Measurements from ENCODE around the gene GRM4.

The GRM4 gene

GRCh38 chr6:34125939-34126338 is 19.9 kb downstream of the GRM4 start:
- H3K9ac ChIP-seq (ENCODE audit: low read length): no peak overlapping the region
- H3K27ac ChIP-seq (ENCODE audit: low read length): no peak overlapping the region
- no peaks in the 10 kb centered on the region for H3K9me3 ChIP-seq (replicated peaks; ENCODE audit: insufficient read depth, low read length)
- H3K4me2 ChIP-seq (ENCODE audit: low read depth, low read length): no peak overlapping the region
- H3K4me1 ChIP-seq (ENCODE audit: low read length): no peaks in the 10 kb centered on the region
- H3K27me3 ChIP-seq (replicated peaks; ENCODE audit: insufficient read depth, low read length): peaks cover 77% of the 10 kb centered on the region
- DNase-seq: no peak
- no peak overlapping the region for H3K4me3 ChIP-seq (ENCODE audit: low read length)
- no peaks in the 10 kb centered on the region for H3F3A ChIP-seq (ENCODE audit: insufficient read depth, low read length)
- H3K9me2 ChIP-seq (replicated peaks; ENCODE audit: insufficient read depth, low read length): no peaks in the 10 kb centered on the region
- H4K20me1 ChIP-seq (ENCODE audit: insufficient read depth, low read length): no peaks in the 10 kb centered on the region
- no peaks in the 10 kb centered on the region for H3K79me2 ChIP-seq (ENCODE audit: low read length)
- no peak overlapping the region for H2AFZ ChIP-seq (ENCODE audit: low read length)
- TF ChIP-seq EZH2 (optimal IDR thresholded peaks at IDR 0.05; ENCODE audit: low read depth, low read length) (no peak), EZH2phosphoT487 (IDR thresholded peaks at IDR 0.05; ENCODE audit: low read length) (no peak)
- TF ChIP-seq, protein P1, sequence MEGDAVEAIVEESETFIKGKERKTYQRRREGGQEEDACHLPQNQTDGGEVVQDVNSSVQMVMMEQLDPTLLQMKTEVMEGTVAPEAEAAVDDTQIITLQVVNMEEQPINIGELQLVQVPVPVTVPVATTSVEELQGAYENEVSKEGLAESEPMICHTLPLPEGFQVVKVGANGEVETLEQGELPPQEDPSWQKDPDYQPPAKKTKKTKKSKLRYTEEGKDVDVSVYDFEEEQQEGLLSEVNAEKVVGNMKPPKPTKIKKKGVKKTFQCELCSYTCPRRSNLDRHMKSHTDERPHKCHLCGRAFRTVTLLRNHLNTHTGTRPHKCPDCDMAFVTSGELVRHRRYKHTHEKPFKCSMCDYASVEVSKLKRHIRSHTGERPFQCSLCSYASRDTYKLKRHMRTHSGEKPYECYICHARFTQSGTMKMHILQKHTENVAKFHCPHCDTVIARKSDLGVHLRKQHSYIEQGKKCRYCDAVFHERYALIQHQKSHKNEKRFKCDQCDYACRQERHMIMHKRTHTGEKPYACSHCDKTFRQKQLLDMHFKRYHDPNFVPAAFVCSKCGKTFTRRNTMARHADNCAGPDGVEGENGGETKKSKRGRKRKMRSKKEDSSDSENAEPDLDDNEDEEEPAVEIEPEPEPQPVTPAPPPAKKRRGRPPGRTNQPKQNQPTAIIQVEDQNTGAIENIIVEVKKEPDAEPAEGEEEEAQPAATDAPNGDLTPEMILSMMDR (IDR thresholded peaks at IDR 0.05; ENCODE audit: low read length): no peak
- H3K36me3 ChIP-seq (replicated peaks; ENCODE audit: insufficient read depth, low read length): no peaks in the 10 kb centered on the region

- Histone ChIP-seq H3K4me1 (ENCODE audit: low read length) (no peaks in the 10 kb centered on the region), H3K4me3 (ENCODE audit: low read length) (no peak overlapping the region), H2AFZ (ENCODE audit: low read length) (no peak overlapping the region), H3K9me2 (replicated peaks; ENCODE audit: insufficient read depth, low read length) (no peaks in the 10 kb centered on the region), H3K4me2 (ENCODE audit: low read depth, low read length) (no peak overlapping the region), H3K27me3 (replicated peaks; ENCODE audit: insufficient read depth, low read length) (peaks cover 99% of the 10 kb centered on the region), H3F3A (ENCODE audit: insufficient read depth, low read length) (no peaks in the 10 kb centered on the region), H4K20me1 (ENCODE audit: insufficient read depth, low read length) (no peaks in the 10 kb centered on the region), H3K9me3 (replicated peaks; ENCODE audit: insufficient read depth, low read length) (no peaks in the 10 kb centered on the region), H3K79me2 (ENCODE audit: low read length) (no peaks in the 10 kb centered on the region), H3K36me3 (replicated peaks; ENCODE audit: insufficient read depth, low read length) (no peaks in the 10 kb centered on the region), H3K9ac (ENCODE audit: low read length) (no peak overlapping the region), H3K27ac (ENCODE audit: low read length) (no peak overlapping the region)
- TF ChIP-seq, protein P1 (IDR thresholded peaks at IDR 0.05; ENCODE audit: low read length): no peak
- no peak for TF ChIP-seq EZH2 (optimal IDR thresholded peaks at IDR 0.05; ENCODE audit: low read depth, low read length)
- no peak for TF ChIP-seq EZH2phosphoT487 (IDR thresholded peaks at IDR 0.05; ENCODE audit: low read length)
- DNase-seq: no peak
Measured at GRCh38 chr6:34120953-34121675, 24.8 kb downstream of the GRM4 start.

DNA sequence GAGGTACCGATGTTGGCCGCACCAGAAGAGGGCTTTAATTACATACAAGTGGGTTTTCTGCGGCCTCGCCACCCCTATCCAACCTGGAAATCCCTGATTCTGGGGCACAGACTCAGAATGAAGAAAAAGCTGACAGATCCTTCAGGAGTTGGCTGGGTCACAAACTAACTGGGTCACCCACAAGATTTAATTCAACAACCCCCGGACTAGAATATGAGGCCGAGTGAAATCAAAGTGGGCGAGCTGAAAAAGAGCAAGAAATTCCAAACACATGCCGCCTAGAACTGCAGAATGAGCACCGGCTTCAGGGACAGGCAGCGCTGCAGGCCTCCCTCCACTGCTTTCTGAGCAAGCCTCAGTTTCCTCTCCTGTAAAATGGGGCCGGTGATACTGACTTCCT is 30.0 kb downstream of the GRM4 start:
- no peaks in the 10 kb centered on the region for H3F3A ChIP-seq (ENCODE audit: insufficient read depth, low read length)
- H3K27me3 ChIP-seq (replicated peaks; ENCODE audit: insufficient read depth, low read length): peaks cover 80% of the 10 kb centered on the region
- H3K9me3 ChIP-seq (replicated peaks; ENCODE audit: insufficient read depth, low read length): no peaks in the 10 kb centered on the region
- H3K9ac ChIP-seq (ENCODE audit: low read length): no peak overlapping the region
- no peaks in the 10 kb centered on the region for H3K4me1 ChIP-seq (ENCODE audit: low read length)
- DNase-seq: no peak
- no peak overlapping the region for H3K27ac ChIP-seq (ENCODE audit: low read length)
- H3K79me2 ChIP-seq (ENCODE audit: low read length): no peaks in the 10 kb centered on the region
- H4K20me1 ChIP-seq (ENCODE audit: insufficient read depth, low read length): no peaks in the 10 kb centered on the region
- TF ChIP-seq, protein P1 (IDR thresholded peaks at IDR 0.05; ENCODE audit: low read length): no peak
- TF ChIP-seq EZH2phosphoT487 (IDR thresholded peaks at IDR 0.05; ENCODE audit: low read length) (no peak), EZH2 (optimal IDR thresholded peaks at IDR 0.05; ENCODE audit: low read depth, low read length) (no peak)
- no peaks in the 10 kb centered on the region for H3K9me2 ChIP-seq (replicated peaks; ENCODE audit: insufficient read depth, low read length)
- no peak overlapping the region for H3K4me2 ChIP-seq (ENCODE audit: low read depth, low read length)
- H3K36me3 ChIP-seq (replicated peaks; ENCODE audit: insufficient read depth, low read length): no peaks in the 10 kb centered on the region
- no peak overlapping the region for H2AFZ ChIP-seq (ENCODE audit: low read length)
- H3K4me3 ChIP-seq (ENCODE audit: low read length): no peak overlapping the region
